Astrocyte (in vitro differentiated cells and primary cell): ENCODE measurements around the gene USP14.
"Not testable (repeated sequence)": the region's sequence is repeated elsewhere in the genome, so short reads cannot be mapped to it uniquely, and the experiment has no call there.

ENCODE experiments used
- EZH2 ChIP-seq: IDR thresholded peaks from 2 replicates; pipeline ENCODE4 v1.6.1; 2012; ENCODE audit warnings: mild to moderate bottlenecking, low read length, inconsistent platforms; ENCODE audit not compliant: insufficient read depth
- TF ChIP-seq, protein P1 (sequence below): IDR thresholded peaks from 2 replicates; pipeline ENCODE4 v1.5.1; 2011; ENCODE audit warnings: low read depth, mild to moderate bottlenecking, inconsistent platforms, low read length, moderate library complexity; ENCODE audit not compliant: insufficient read depth

DNA sequence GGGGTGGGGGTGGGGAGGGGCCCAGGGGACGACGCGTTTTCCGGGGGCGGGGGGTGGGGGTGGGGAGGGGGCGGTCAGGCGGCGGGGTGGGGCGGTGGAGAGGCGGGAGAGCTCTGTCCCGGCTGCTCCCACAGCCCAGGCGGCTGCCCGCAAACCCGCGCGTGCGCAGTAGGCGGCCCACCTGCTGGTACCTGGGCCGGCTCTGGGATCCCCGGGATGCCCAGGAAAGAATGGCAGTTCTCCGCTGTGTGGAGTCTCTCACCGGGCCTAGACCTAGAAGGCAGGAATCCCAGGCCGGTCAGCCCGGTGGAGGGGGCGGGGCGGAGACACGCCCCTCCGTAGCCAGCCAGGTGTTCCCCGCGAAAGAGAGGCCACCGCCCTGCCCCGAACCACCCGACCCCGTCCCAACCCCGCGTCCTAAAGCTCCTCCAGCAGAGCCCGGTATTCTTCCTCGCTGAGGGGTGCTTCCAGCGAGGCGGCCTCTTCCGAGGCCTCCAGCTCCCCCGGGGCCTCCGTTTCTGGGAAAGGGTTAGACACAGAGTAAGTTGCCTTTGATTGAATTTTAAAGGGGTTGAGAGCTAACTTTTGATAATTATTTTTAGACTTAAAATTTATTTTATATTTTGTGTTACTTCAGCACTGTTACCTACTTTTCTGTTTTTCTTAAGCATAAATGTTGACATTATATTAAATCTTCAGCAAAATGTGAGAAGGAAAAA is 46.2 kb upstream of the USP14 start:
- TF ChIP-seq, protein P1, sequence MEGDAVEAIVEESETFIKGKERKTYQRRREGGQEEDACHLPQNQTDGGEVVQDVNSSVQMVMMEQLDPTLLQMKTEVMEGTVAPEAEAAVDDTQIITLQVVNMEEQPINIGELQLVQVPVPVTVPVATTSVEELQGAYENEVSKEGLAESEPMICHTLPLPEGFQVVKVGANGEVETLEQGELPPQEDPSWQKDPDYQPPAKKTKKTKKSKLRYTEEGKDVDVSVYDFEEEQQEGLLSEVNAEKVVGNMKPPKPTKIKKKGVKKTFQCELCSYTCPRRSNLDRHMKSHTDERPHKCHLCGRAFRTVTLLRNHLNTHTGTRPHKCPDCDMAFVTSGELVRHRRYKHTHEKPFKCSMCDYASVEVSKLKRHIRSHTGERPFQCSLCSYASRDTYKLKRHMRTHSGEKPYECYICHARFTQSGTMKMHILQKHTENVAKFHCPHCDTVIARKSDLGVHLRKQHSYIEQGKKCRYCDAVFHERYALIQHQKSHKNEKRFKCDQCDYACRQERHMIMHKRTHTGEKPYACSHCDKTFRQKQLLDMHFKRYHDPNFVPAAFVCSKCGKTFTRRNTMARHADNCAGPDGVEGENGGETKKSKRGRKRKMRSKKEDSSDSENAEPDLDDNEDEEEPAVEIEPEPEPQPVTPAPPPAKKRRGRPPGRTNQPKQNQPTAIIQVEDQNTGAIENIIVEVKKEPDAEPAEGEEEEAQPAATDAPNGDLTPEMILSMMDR: not testable (repeated sequence)
- TF ChIP-seq EZH2: not testable (repeated sequence)
